Neuronal stem cell (in vitro differentiated cells): ENCODE measurements around the gene KBTBD12.
A peak's percentile ranks its signal among the peaks of the same experiment; 100 is the strongest.

Experiments
- DNase-seq: peaks from one replicate; pipeline ENCODE4 v3.0.0-alpha.2; 2013; ENCODE audit warnings: low spot score
- H2AFZ ChIP-seq: one replicate; pipeline ENCODE4 v1.6.1; 2013; ENCODE audit warnings: mild to moderate bottlenecking, low read length, inconsistent platforms
- H2AK5ac ChIP-seq: 2 replicates; pipeline ENCODE4 v1.6.1; 2013; ENCODE audit warnings: low read depth, mild to moderate bottlenecking, inconsistent platforms, low read length, moderate library complexity, mixed read lengths
- H2BK120ac ChIP-seq: 2 replicates; pipeline ENCODE4 v1.6.1; 2013; ENCODE audit warnings: low read depth, mild to moderate bottlenecking, inconsistent platforms, low read length, moderate library complexity, mixed read lengths
- H2BK12ac ChIP-seq: one replicate; pipeline ENCODE4 v1.6.1; 2013; ENCODE audit warnings: low read length, inconsistent platforms
- H2BK15ac ChIP-seq: 2 replicates; pipeline ENCODE4 v1.6.1; 2013; ENCODE audit warnings: mild to moderate bottlenecking, low read length, inconsistent platforms, mixed read lengths
- H2BK5ac ChIP-seq: one replicate; pipeline ENCODE4 v1.6.1; 2013; ENCODE audit warnings: inconsistent platforms, mild to moderate bottlenecking, low read length, moderate library complexity
- H3K14ac ChIP-seq: one replicate; pipeline ENCODE4 v1.6.1; 2013; ENCODE audit warnings: low read length, inconsistent platforms
- H3K18ac ChIP-seq: 2 replicates; pipeline ENCODE4 v1.6.1; 2013; ENCODE audit warnings: low read length, inconsistent platforms
- H3K23ac ChIP-seq: 2 replicates; pipeline ENCODE4 v1.6.1; 2013; ENCODE audit warnings: low read depth, mild to moderate bottlenecking, mixed read lengths, low read length, inconsistent platforms; ENCODE audit not compliant: poor library complexity
- H3K27ac ChIP-seq: replicated peaks from 3 replicates; pipeline ENCODE4 v1.5.1; 2013; ENCODE audit warnings: low read length, inconsistent platforms
- H3K27me3 ChIP-seq, 3 experiments: 2 replicates each; pipeline ENCODE4 v1.6.1; 2013; ENCODE audit warnings: low read length in 3 of 3, mild to moderate bottlenecking in 2 of 3, inconsistent platforms in 1 of 3, low read depth in 1 of 3, mixed read lengths in 1 of 3, moderate library complexity in 1 of 3; ENCODE audit not compliant: control insufficient read depth in 3 of 3, insufficient read depth in 3 of 3
- H3K36me3 ChIP-seq, 2 donors: replicated peaks in 1 of 2; 2 replicates each; pipeline ENCODE4 v1.6.1; 2013; ENCODE audit warnings: low read length in 2 of 2; ENCODE audit not compliant: control insufficient read depth in 2 of 2, insufficient read depth in 2 of 2
- H3K4ac ChIP-seq: 2 replicates; pipeline ENCODE4 v1.6.1; 2013; ENCODE audit warnings: inconsistent platforms, mild to moderate bottlenecking, low read length, moderate library complexity
- H3K4me1 ChIP-seq, 2 donors: 1 replicate in 1 of 2; 2 replicates in 1 of 2; pipeline ENCODE4 v1.6.1; 2013; ENCODE audit warnings: low read length in 2 of 2, low read depth in 1 of 2; ENCODE audit not compliant: control insufficient read depth in 2 of 2, insufficient read depth in 1 of 2
- H3K4me2 ChIP-seq: one replicate; pipeline ENCODE4 v1.6.1; 2013; ENCODE audit warnings: mild to moderate bottlenecking, low read length, inconsistent platforms; ENCODE audit not compliant: insufficient read depth, poor library complexity, severe bottlenecking
- H3K4me3 ChIP-seq, 2 donors: 2 replicates each; pipeline ENCODE4 v1.5.1; 2013; ENCODE audit warnings: low read length in 2 of 2, mild to moderate bottlenecking in 2 of 2, inconsistent platforms in 1 of 2, moderate library complexity in 1 of 2
- H3K79me1 ChIP-seq: one replicate; pipeline ENCODE4 v1.6.1; 2013; ENCODE audit warnings: low read depth, mild to moderate bottlenecking, inconsistent platforms, low read length, moderate library complexity
- H3K9ac ChIP-seq: one replicate; pipeline ENCODE4 v1.6.1; 2013; ENCODE audit warnings: mild to moderate bottlenecking, low read depth, low read length, inconsistent platforms; ENCODE audit not compliant: poor library complexity
- H3K9me3 ChIP-seq, 2 donors: replicated peaks in 1 of 2; 2 replicates each; pipeline versions ENCODE3 to v1.6.1; 2013; ENCODE audit warnings: low read length in 2 of 2, mild to moderate bottlenecking in 2 of 2, inconsistent platforms in 1 of 2, low read depth in 1 of 2, mixed read lengths in 1 of 2, moderate library complexity in 1 of 2; ENCODE audit not compliant: control insufficient read depth in 2 of 2, insufficient read depth in 1 of 2
- H4K8ac ChIP-seq: one replicate; pipeline ENCODE4 v1.6.1; 2013; ENCODE audit warnings: low read depth, mild to moderate bottlenecking, inconsistent platforms, low read length, moderate library complexity
- H4K91ac ChIP-seq: one replicate; pipeline ENCODE4 v1.6.1; 2013; ENCODE audit warnings: low read length, low read depth, mild to moderate bottlenecking, inconsistent platforms; ENCODE audit not compliant: poor library complexity
- WGBS, 2 donors: extraction: QIAGEN DNeasy Blood & Tissue Kit; methylation state at CpG; one replicate each; pipeline ENCODE4 v1.1.7; 2013; ENCODE audit warnings: missing lambda C conversion rate in 2 of 2, mixed read lengths in 1 of 2; ENCODE audit not compliant: insufficient read length in 2 of 2, insufficient replicate concordance in 1 of 2; ENCODE audit errors: extremely low coverage in 2 of 2; 5-methylcytosine and 5-hydroxymethylcytosine counted together

The KBTBD12 gene

GRCh38 chr3:127964053-127964452, 49.0 kb downstream of the KBTBD12 start:
- Histone ChIP-seq H3K4me2 (no peak overlapping the region), H2BK15ac (no peak overlapping the region), H2AK5ac (no peak overlapping the region), H3K27ac (no peak overlapping the region), H3K4ac (no peak overlapping the region), H3K9me3 (no peaks in the 10 kb centered on the region), H2BK120ac (no peak overlapping the region), H2BK5ac (no peak overlapping the region), H3K18ac (no peak overlapping the region), H4K91ac (no peak overlapping the region), H3K14ac (no peak overlapping the region), H3K23ac (no peak overlapping the region), H3K79me1 (no peaks in the 10 kb centered on the region), H3K36me3 (no peaks in the 10 kb centered on the region), H4K8ac (no peak overlapping the region), H2AFZ (no peak overlapping the region), H3K4me3 (no peak overlapping the region), H2BK12ac (no peak overlapping the region), H3K9ac (no peak overlapping the region), H3K27me3 (peaks cover 0 to 9% (median 0%) of the 10 kb centered on the region in 3 experiments), H3K4me1 (no peaks in the 10 kb centered on the region)
- WGBS, 2 donors: no CpG with 5 or more reads among the region's 4 CpGs
- DNase-seq: no peak

DNA sequence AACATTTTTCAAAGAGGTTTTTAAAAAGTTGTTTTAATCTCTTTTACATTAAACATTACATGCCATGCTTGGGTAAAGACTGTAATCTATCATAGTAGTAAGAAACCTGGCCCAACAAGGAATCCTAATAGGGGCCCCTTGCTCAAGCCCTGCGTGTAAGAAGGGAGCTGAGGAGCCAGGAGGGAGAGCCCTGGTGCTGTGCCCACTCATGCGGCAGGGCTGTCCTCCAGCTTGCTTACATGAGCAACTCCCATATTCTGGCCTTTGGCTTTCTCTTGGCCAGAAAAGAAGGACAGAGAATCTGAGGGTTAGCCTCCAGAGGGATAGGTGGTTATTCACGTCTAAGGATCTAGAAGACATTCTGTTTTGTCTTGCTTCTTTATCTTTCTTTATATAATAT, 49.8 kb downstream of the KBTBD12 start:
- H3K79me1 ChIP-seq: no peaks in the 10 kb centered on the region
- H3K18ac ChIP-seq: no peak overlapping the region
- no peaks in the 10 kb centered on the region for H3K9me3 ChIP-seq
- H3K4me3 ChIP-seq: no peak overlapping the region
- no peak overlapping the region for H2AK5ac ChIP-seq
- H2BK5ac ChIP-seq: no peak overlapping the region
- no peak overlapping the region for H2BK12ac ChIP-seq
- no CpG with 5 or more reads among the region's 3 CpGs for WGBS, 2 donors
- no peak overlapping the region for H2BK120ac ChIP-seq
- H4K8ac ChIP-seq: no peak overlapping the region
- H3K14ac ChIP-seq: no peak overlapping the region
- H3K23ac ChIP-seq: no peak overlapping the region
- no peak overlapping the region for H3K4me2 ChIP-seq
- H3K36me3 ChIP-seq: no peaks in the 10 kb centered on the region
- H3K27ac ChIP-seq: no peak overlapping the region
- H4K91ac ChIP-seq: no peak overlapping the region
- H3K4ac ChIP-seq: no peak overlapping the region
- peaks cover 0 to 9% (median 0%) of the 10 kb centered on the region in 3 experiments for H3K27me3 ChIP-seq
- no peak overlapping the region for H3K9ac ChIP-seq
- no peaks in the 10 kb centered on the region for H3K4me1 ChIP-seq
- H2AFZ ChIP-seq: no peak overlapping the region
- no peak for DNase-seq
- H2BK15ac ChIP-seq: no peak overlapping the region

DNA sequence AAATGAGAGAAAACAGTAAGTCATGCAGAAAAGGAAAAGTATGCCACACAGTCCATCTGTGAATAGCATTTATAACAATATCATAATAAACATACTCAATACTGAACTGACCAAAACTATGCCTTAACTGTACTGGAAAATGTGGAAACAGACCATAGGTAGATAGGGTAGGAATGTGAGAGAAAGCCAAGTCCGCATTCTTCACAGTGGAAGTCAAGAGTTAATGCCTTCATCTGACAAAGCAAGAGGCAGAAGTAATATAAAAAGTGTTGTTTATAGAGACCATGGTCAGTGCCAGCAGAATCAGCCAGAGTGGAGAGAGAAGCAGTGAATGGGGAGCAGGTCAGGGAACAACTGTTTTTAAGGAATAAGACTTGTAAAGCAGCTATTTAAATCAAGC, 52.3 kb downstream of the KBTBD12 start:
- Histone ChIP-seq H2BK5ac (no peak overlapping the region), H3K27me3 (peaks cover 0 to 14% (median 0%) of the 10 kb centered on the region in 3 experiments), H4K8ac (no peak overlapping the region), H3K4me3 (no peak overlapping the region), H3K4ac (no peak overlapping the region), H3K18ac (no peak overlapping the region), H3K27ac (no peak overlapping the region), H2BK120ac (no peak overlapping the region), H3K4me1 (no peaks in the 10 kb centered on the region), H3K36me3 (no peaks in the 10 kb centered on the region), H2AK5ac (no peak overlapping the region), H3K4me2 (no peak overlapping the region), H2BK12ac (no peak overlapping the region), H2AFZ (no peak overlapping the region), H3K79me1 (no peaks in the 10 kb centered on the region), H4K91ac (no peak overlapping the region), H3K9ac (no peak overlapping the region), H3K23ac (no peak overlapping the region), H3K9me3 (no peaks in the 10 kb centered on the region), H2BK15ac (no peak overlapping the region), H3K14ac (no peak overlapping the region)
- no peak for DNase-seq
- no CpG with 5 or more reads among the region's 1 CpG for WGBS, 2 donors

GRCh38 chr3:127970966-127971592, 56.0 kb downstream of the KBTBD12 start:
- Histone ChIP-seq H3K4me3 (no peak overlapping the region), H2BK12ac (no peak overlapping the region), H4K91ac (no peak overlapping the region), H2BK120ac (no peak overlapping the region), H2AK5ac (no peak overlapping the region), H3K36me3 (no peaks in the 10 kb centered on the region), H3K9ac (no peak overlapping the region), H3K4me2 (no peak overlapping the region), H3K4ac (no peak overlapping the region), H3K4me1 (no peaks in the 10 kb centered on the region), H3K14ac (no peak overlapping the region), H2BK15ac (no peak overlapping the region), H4K8ac (no peak overlapping the region), H3K27me3 (peaks cover 0 to 38% (median 0%) of the 10 kb centered on the region in 3 experiments), H3K18ac (no peak overlapping the region), H3K9me3 (no peaks in the 10 kb centered on the region), H3K79me1 (no peaks in the 10 kb centered on the region), H2BK5ac (no peak overlapping the region), H3K27ac (no peak overlapping the region), H3K23ac (no peak overlapping the region), H2AFZ (no peak overlapping the region)
- no CpG with 5 or more reads among the region's 4 CpGs for WGBS, 2 donors
- DNase-seq: peak; percentile 24
